A673 (cell line): ENCODE data around the gene CYP2D6. TPM values are rescaled to one million over a fixed set of nuclear protein-coding genes. Genes with fewer than 3 reads are reported as not detected.
A peak's percentile ranks its signal among the peaks of the same experiment; 100 is the strongest.

Source experiments
- BruUV-seq: library from RNA; stranded (reverse); fragments of 400-500 nt; replicated peaks from 2 replicates; lab custom pipeline; 2021; lab: Mats Ljungman, UMichigan
- CTCF ChIA-PET: fragments of 300-600 bp; sonication (Branson Sonifier 250); formaldehyde crosslinking; loops from one replicate; lab custom pipeline; 2022; ENCODE audit warnings: antibody characterized with exemption; lab: Charles Lee
- POLR2A ChIA-PET: fragments of 300-600 bp; sonication (Branson Sonifier 250); formaldehyde crosslinking; loops from one replicate; lab custom pipeline; 2022; ENCODE audit warnings: antibody characterized with exemption; ENCODE audit not compliant: low non-redundant PET; lab: Charles Lee
- DNase-seq: peaks from one replicate; pipeline ENCODE4 v3.0.0-alpha.2; 2015; ENCODE audit warnings: low spot score
- H3K27ac ChIP-seq: fragments of 200-600 bp; sonication (generic); 2 replicates; pipeline ENCODE4 v1.5.1; 2016; ENCODE audit warnings: mixed run types, low read depth, mild to moderate bottlenecking, mixed read lengths, antibody characterized with exemption, low read length; ENCODE audit not compliant: poor library complexity, severe bottlenecking
- H3K27me3 ChIP-seq: fragments of 200-600 bp; sonication (generic); replicated peaks from 2 replicates; pipeline ENCODE4 v1.6.1; 2017; ENCODE audit warnings: mixed run types, low read depth, mild to moderate bottlenecking, mixed read lengths, antibody characterized with exemption, low read length; ENCODE audit not compliant: insufficient read depth, poor library complexity
- H3K36me3 ChIP-seq: fragments of 200-600 bp; sonication (generic); 2 replicates; pipeline ENCODE4 v1.6.1; 2016; ENCODE audit warnings: mixed run types, mild to moderate bottlenecking, mixed read lengths, antibody characterized with exemption, low read length; ENCODE audit not compliant: insufficient read depth, poor library complexity, severe bottlenecking
- H3K4me1 ChIP-seq: fragments of 200-600 bp; sonication (generic); 2 replicates; pipeline ENCODE4 v1.6.1; 2017; ENCODE audit warnings: mixed run types, mild to moderate bottlenecking, mixed read lengths, antibody characterized with exemption, low read length; ENCODE audit not compliant: insufficient read depth, poor library complexity, severe bottlenecking
- H3K4me3 ChIP-seq: fragments of 200-600 bp; sonication (generic); 2 replicates; pipeline ENCODE4 v1.5.1; 2016; ENCODE audit warnings: low read depth, mixed run types, mild to moderate bottlenecking, mixed read lengths, low read length; ENCODE audit not compliant: poor library complexity, severe bottlenecking
- H3K9me3 ChIP-seq: fragments of 200-600 bp; sonication (generic); 2 replicates; pipeline ENCODE4 v1.6.1; 2016; ENCODE audit warnings: mixed run types, low read depth, mild to moderate bottlenecking, mixed read lengths, antibody characterized with exemption, low read length; ENCODE audit not compliant: poor library complexity, severe bottlenecking
- CTCF ChIP-seq: fragments of 300-800, 200-600 bp; sonication (generic); conservative IDR thresholded peaks from 2 replicates; pipeline ENCODE4 v1.5.1; 2017; ENCODE audit warnings: low read depth, mild to moderate bottlenecking, antibody characterized with exemption, low read length, moderate library complexity, mixed read lengths
- EZH2 ChIP-seq: fragments of 200-600 bp; sonication (generic); IDR thresholded peaks from 2 replicates; pipeline ENCODE4 v1.6.1; 2017; ENCODE audit warnings: borderline replicate concordance, low read depth, mild to moderate bottlenecking, mixed read lengths, antibody characterized with exemption, low read length; ENCODE audit not compliant: poor library complexity, severe bottlenecking
- intact Hi-C: fragments of 100-400 bp; cut with micrococcal nuclease; formaldehyde crosslinking; loops from one replicate; pipeline ENCODE4 v1.10.0; 2022; ENCODE audit not compliant: unreplicated experiment
- total RNA-seq: library from RNA; stranded (reverse); gene quantifications from 2 replicates; pipeline ENCODE4 v1.2.3, GENCODE V29; 2021

CYP2D6 gene
- total RNA-seq, 1 experiment from 2014 or later, result 2.4 TPM

- no peak for DNase-seq
- ChIA-PET CTCF (no interaction called here), POLR2A (no interaction called here)
- intact Hi-C loops, result no loop called here
- Histone ChIP-seq H3K27ac (no peak overlapping the region), H3K4me3 (no peak overlapping the region), H3K4me1 (peaks cover 6% of the 10 kb centered on the region), H3K36me3 (peaks cover 6% of the 10 kb centered on the region), H3K9me3 (no peaks in the 10 kb centered on the region), H3K27me3 (no peaks in the 10 kb centered on the region)
- TF ChIP-seq CTCF, result no peak
- TF ChIP-seq EZH2, result no peak
- BruUV-seq, result no TSS peak
Observed at GRCh38 chr22:42155053-42155543, 24.5 kb upstream of the CYP2D6 start.

GRCh38 chr22:42154293-42155052 lies 23.9 kb upstream of the CYP2D6 start:
- H3K4me1 ChIP-seq, result peaks cover 6% of the 10 kb centered on the region
- CTCF ChIA-PET, result no interaction called here
- no peaks in the 10 kb centered on the region for H3K27me3 ChIP-seq
- TF ChIP-seq CTCF (no peak), EZH2 (no peak)
- no peaks in the 10 kb centered on the region for H3K9me3 ChIP-seq
- BruUV-seq, result no TSS peak
- H3K4me3 ChIP-seq, result no peak overlapping the region
- H3K36me3 ChIP-seq, result peaks cover 6% of the 10 kb centered on the region
- DNase-seq, result no peak
- POLR2A ChIA-PET, result no interaction called here
- intact Hi-C loops, result no loop called here
- no peak overlapping the region for H3K27ac ChIP-seq

- ChIA-PET POLR2A (no interaction called here), CTCF (no interaction called here)
- no peak for TF ChIP-seq CTCF
- no peak for TF ChIP-seq EZH2
- intact Hi-C loops, result no loop called here
- Histone ChIP-seq H3K27me3 (no peaks in the 10 kb centered on the region), H3K9me3 (no peaks in the 10 kb centered on the region), H3K4me1 (peaks cover 6% of the 10 kb centered on the region), H3K36me3 (peaks cover 9% of the 10 kb centered on the region), H3K4me3 (no peak overlapping the region), H3K27ac (no peak overlapping the region)
- peak; percentile 50 for DNase-seq
- no TSS peak for BruUV-seq
Observed at GRCh38 chr22:42152661-42153270, 22.2 kb upstream of the CYP2D6 start.
